GM18861 (cell line): ENCODE results near the gene SCP2.
"Not testable (repeated sequence)": the region's sequence is repeated elsewhere in the genome, so short reads cannot be mapped to it uniquely, and the experiment has no call there.

Experiments
- ATAC-seq: cut with Tn5 transposase; IDR thresholded peaks from one replicate; pipeline ENCODE4 v1.9.1; 2021; ENCODE audit not compliant: unreplicated experiment

SCP2 gene

GRCh38 chr1:52967666-52968065 lies 40.6 kb downstream of the SCP2 start:
- no peak for ATAC-seq

- ATAC-seq, result not testable (repeated sequence)
Observed at GRCh38 chr1:52969234-52969633, 42.2 kb downstream of the SCP2 start.

GRCh38 chr1:52970149-52970548 lies 43.1 kb downstream of the SCP2 start:
- no peak for ATAC-seq

- no peak for ATAC-seq
Observed at GRCh38 chr1:52973841-52974240, 46.8 kb downstream of the SCP2 start.

- no peak for ATAC-seq
Observed at GRCh38 chr1:52976183-52977035, 49.3 kb downstream of the SCP2 start.

- no peak for ATAC-seq
Observed at GRCh38 chr1:52978045-52978444, 51.0 kb downstream of the SCP2 start.

GRCh38 chr1:52992733-52993132 lies 65.7 kb downstream of the SCP2 start:
- ATAC-seq, result not testable (repeated sequence)

GRCh38 chr1:52994656-52995055 lies 67.6 kb downstream of the SCP2 start:
- ATAC-seq, result no peak

GRCh38 chr1:52996653-52997052 lies 69.6 kb downstream of the SCP2 start:
- no peak for ATAC-seq

GRCh38 chr1:53001128-53001527 lies 74.1 kb downstream of the SCP2 start:
- ATAC-seq, result no peak

- not testable (repeated sequence) for ATAC-seq
Observed at GRCh38 chr1:53006612-53007011, 79.5 kb downstream of the SCP2 start.

- ATAC-seq, result not testable (repeated sequence)
Observed at GRCh38 chr1:53010247-53010646, 83.2 kb downstream of the SCP2 start.

GRCh38 chr1:53011175-53011574 lies 84.1 kb downstream of the SCP2 start:
- ATAC-seq, result no peak

GRCh38 chr1:53014791-53015507 lies 87.9 kb downstream of the SCP2 start:
- peak; percentile 87 for ATAC-seq

- no peak for ATAC-seq
Observed at GRCh38 chr1:53015508-53015860, 88.4 kb downstream of the SCP2 start.

- no peak for ATAC-seq
Observed at GRCh38 chr1:53016705-53017104, 89.6 kb downstream of the SCP2 start.

GRCh38 chr1:53020588-53020987 lies 93.5 kb downstream of the SCP2 start:
- no peak for ATAC-seq

GRCh38 chr1:53022179-53022578 lies 95.1 kb downstream of the SCP2 start:
- ATAC-seq, result no peak

GRCh38 chr1:53023546-53023945 lies 96.5 kb downstream of the SCP2 start:
- ATAC-seq, result no peak

- ATAC-seq, result no peak
Observed at GRCh38 chr1:53024117-53024516, 97.0 kb downstream of the SCP2 start.

- no peak for ATAC-seq
Observed at GRCh38 chr1:53025034-53025768, 98.1 kb downstream of the SCP2 start.

- ATAC-seq, result no peak
Observed at GRCh38 chr1:53025769-53026112, 98.7 kb downstream of the SCP2 start.
